HepG2 (cell line): ENCODE results near the gene CERS4. TPM values are rescaled to one million over a fixed set of nuclear protein-coding genes. Genes with fewer than 3 reads are reported as not detected.
"Not testable (repeated sequence)": the region's sequence is repeated elsewhere in the genome, so short reads cannot be mapped to it uniquely, and the experiment has no call there.

Experiments used
- ATAC-seq: fragments of 200-7000 bp; cut with Tn5 transposase; 3 replicates; pipeline ENCODE4 v1.9.1; 2020; ENCODE audit warnings: mild to moderate bottlenecking, moderate library complexity
- BruUV-seq: library from RNA; stranded (reverse); fragments of 400-500 nt; replicated peaks from 2 replicates; lab custom pipeline; 2021; lab: Mats Ljungman, UMichigan
- CTCF ChIA-PET: fragments of 300-600 bp; formaldehyde crosslinking; extraction: SDS; loops from one replicate; lab custom pipeline; 2021; ENCODE audit warnings: low total read pairs, inconsistent platforms, low intra/inter-chr PET ratio; lab: Yijun Ruan, JAX
- POLR2A ChIA-PET: fragments of 350-600 bp; sonication (Branson Sonifier 250); formaldehyde crosslinking; loops from one replicate; lab custom pipeline; 2020; ENCODE audit warnings: antibody characterized with exemption, inconsistent platforms; lab: Yijun Ruan, JAX
- DNase-seq: peaks from one replicate; pipeline ENCODE4 v3.0.0-alpha.2; 2015; ENCODE audit warnings: low spot score
- FAIRE-seq: peaks from 3 replicates; lab custom pipeline; 2011; peaks lifted over from hg19 to GRCh38; lab: Jason Lieb, UNC
- H2AFZ ChIP-seq: one replicate; pipeline ENCODE4 v1.6.1; 2011; ENCODE audit warnings: low read length, inconsistent platforms
- H3K27ac ChIP-seq: fragments of 300-600 bp; 3 replicates; pipeline ENCODE4 v1.8.0; 2011; ENCODE audit warnings: mixed run types, mild to moderate bottlenecking, mixed read lengths, low read length, inconsistent platforms; ENCODE audit not compliant: insufficient read depth; ENCODE audit errors: extremely low read length
- H3K27me3 ChIP-seq, 2 experiments: fragments of 200-600 bp in 1 of 2; 2 replicates in 1 of 2; 3 replicates in 1 of 2; pipeline versions ENCODE4 v1.6.0 to v1.8.0; 2011; ENCODE audit warnings: low read length in 2 of 2, mild to moderate bottlenecking in 2 of 2, moderate library complexity in 2 of 2, inconsistent platforms in 1 of 2; ENCODE audit not compliant: insufficient read depth in 2 of 2, control insufficient read depth in 1 of 2
- H3K36me3 ChIP-seq, 2 experiments: fragments of 200-600 bp in 1 of 2; replicated peaks in 1 of 2; 2 replicates in 1 of 2; 3 replicates in 1 of 2; pipeline versions ENCODE4 v1.5.1 to v1.8.0; 2011; ENCODE audit warnings: low read length in 2 of 2, inconsistent platforms in 1 of 2; ENCODE audit not compliant: insufficient read depth in 2 of 2, control insufficient read depth in 1 of 2
- H3K4me1 ChIP-seq: 2 replicates; pipeline ENCODE4 v1.5.1; 2012; ENCODE audit warnings: low read length, inconsistent platforms; ENCODE audit not compliant: insufficient read depth
- H3K4me2 ChIP-seq: 2 replicates; pipeline ENCODE4 v1.6.0; 2011; ENCODE audit warnings: low read depth, low read length, inconsistent platforms
- H3K4me3 ChIP-seq, 3 experiments: fragments of 200-600 bp in 1 of 3; sonication (generic), shearing (Covaris generic) in 1 of 3; replicated peaks in 1 of 3; 2 replicates each; pipeline ENCODE4 v1.5.1; 2011 to 2016; ENCODE audit warnings: low read length in 3 of 3, inconsistent platforms in 2 of 3, low read depth in 2 of 3, mild to moderate bottlenecking in 2 of 3, control low read depth in 1 of 3, mixed read lengths in 1 of 3; ENCODE audit not compliant: insufficient read depth in 1 of 3
- H3K79me2 ChIP-seq: one replicate; pipeline ENCODE4 v1.6.1; 2011; ENCODE audit warnings: low read length, inconsistent platforms; ENCODE audit not compliant: insufficient read depth
- H3K9ac ChIP-seq: 2 replicates; pipeline ENCODE4 v1.6.0; 2011; ENCODE audit warnings: mild to moderate bottlenecking, low read depth, low read length, inconsistent platforms; ENCODE audit not compliant: insufficient read depth
- H3K9me3 ChIP-seq: 2 replicates; pipeline ENCODE4 v1.5.1; 2012; ENCODE audit warnings: mild to moderate bottlenecking, low read length
- H4K20me1 ChIP-seq: 2 replicates; pipeline ENCODE4 v1.6.0; 2011; ENCODE audit warnings: inconsistent platforms, mild to moderate bottlenecking, low read length, moderate library complexity; ENCODE audit not compliant: insufficient read depth
- HMG20A ChIP-seq: IDR thresholded peaks from 2 replicates; pipeline ENCODE4 v1.6.1; 2016; ENCODE audit warnings: borderline replicate concordance
- KLF9 ChIP-seq: IDR thresholded peaks from 2 replicates; pipeline ENCODE4 v1.6.1; 2016; ENCODE audit warnings: low read depth
- SIX1 ChIP-seq: sonication (generic); formaldehyde crosslinking; IDR thresholded peaks from 2 replicates; pipeline ENCODE4 v1.4.0; 2020; ENCODE audit warnings: missing genetic modification reagents, borderline replicate concordance
- ZFP36L2 ChIP-seq: sonication (generic); formaldehyde crosslinking; IDR thresholded peaks from 2 replicates; pipeline ENCODE4 v1.4.0; 2020; ENCODE audit warnings: missing genetic modification reagents
- ZKSCAN1 ChIP-seq: fragments of 150-350 bp; IDR thresholded peaks from 2 replicates; pipeline ENCODE4 v1.6.1; 2014; ENCODE audit warnings: low read length
- ZMYM2 ChIP-seq: sonication (generic); formaldehyde crosslinking; IDR thresholded peaks from 2 replicates; pipeline ENCODE4 v1.8.0; 2022; ENCODE audit warnings: mild to moderate bottlenecking, missing genetic modification reagents
- WGBS: methylation state at CpG from one replicate; pipeline ENCODE4 v1.1.6; 2017; ENCODE audit warnings: low lambda C conversion rate; 5-methylcytosine and 5-hydroxymethylcytosine counted together
- in situ Hi-C: cut with HindIII; loops from 2 replicates; pipeline ENCODE4 v1.10.0; 2017; ENCODE audit warnings: low pct_unique_long_range_greater_than_20kb; ENCODE audit not compliant: extremely low pct_ligation_motif_present
- intact Hi-C: fragments of 100-400 bp; cut with micrococcal nuclease; formaldehyde crosslinking; loops from one replicate; pipeline ENCODE4 v1.10.0; 2022; ENCODE audit not compliant: unreplicated experiment
- polyA plus RNA-seq, 8 experiments: library from polyadenylated mRNA; depleted of rRNA in 3 of 8; stranded (reverse) in 7 of 8; unstranded in 1 of 8; fragments of >200 nt; fragmentation: Illumina TruSeq in 4 of 8; extraction: Trizol in 4 of 8; gene quantifications; 2 replicates each; pipeline versions ENCODE4 v1.2.1 to v1.2.3, GENCODE V29; 2011 to 2016; ENCODE audit warnings: low read depth in 4 of 8, missing spikeins in 1 of 8, mixed read lengths in 1 of 8; ENCODE audit not compliant: insufficient read depth in 1 of 8
- total RNA-seq, 5 experiments: library from RNA; depleted of rRNA; stranded (reverse); fragments of >200 nt; fragmentation: Illumina TruSeq; extraction: Trizol; gene quantifications; 2 replicates each; pipeline ENCODE4 v1.2.3, GENCODE V29; 2016; ENCODE audit warnings: low read depth in 1 of 5
- TF ChIP-seq, protein P1 (sequence below): sonication (generic); formaldehyde crosslinking; IDR thresholded peaks from 2 replicates; pipeline ENCODE4 v1.5.1; 2020; ENCODE audit warnings: missing genetic modification reagents, mild to moderate bottlenecking, borderline replicate concordance

The CERS4 gene
- total and polyA plus RNA-seq, 2 of the 13 experiments (the other 11 are each of a cell fraction or from before 2014, with no cell fraction given), result 74.7 to 83.5 TPM

DNA sequence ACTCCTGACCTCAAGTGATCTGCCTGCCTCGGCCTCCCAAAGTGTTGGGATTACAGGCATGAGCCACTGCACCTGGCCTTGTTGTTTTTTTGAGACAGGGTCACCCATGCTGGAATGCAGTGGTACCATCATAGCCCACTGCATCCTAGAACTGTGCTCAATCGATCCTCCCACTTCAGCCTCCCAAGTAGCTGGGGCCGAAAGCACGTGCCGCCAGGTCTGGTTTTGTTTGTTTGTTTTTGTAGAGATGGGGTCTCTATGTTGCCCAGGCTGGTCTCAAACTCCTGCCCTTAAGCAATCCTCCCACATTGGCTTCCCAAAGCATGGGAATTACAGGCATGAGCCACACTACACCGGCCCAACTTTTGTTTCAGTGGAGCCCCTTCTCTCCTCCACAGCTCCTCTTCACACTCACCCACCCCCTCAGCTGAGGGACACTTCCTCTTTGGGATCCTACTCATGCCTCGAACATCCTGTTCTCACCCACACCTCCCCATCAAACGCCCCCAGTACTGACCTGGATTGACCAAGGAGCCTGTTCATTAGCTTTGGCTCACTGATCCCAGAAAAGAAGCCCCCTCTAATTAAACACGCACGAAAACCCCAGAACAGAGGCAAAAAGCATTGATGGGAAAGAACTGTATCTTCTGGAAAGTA, 12.8 kb upstream of the CERS4 start:
- ChIA-PET POLR2A (no interaction called here), CTCF (no interaction called here)
- H3K79me2 ChIP-seq, result no peaks in the 10 kb centered on the region
- in situ Hi-C loops, result no loop called here
- ATAC-seq, result no peak
- intact Hi-C loops, result no loop called here
- no TSS peak for BruUV-seq
- no peak overlapping the region for H3K27ac ChIP-seq
- no peaks in the 10 kb centered on the region for H3K36me3 ChIP-seq
- H2AFZ ChIP-seq, result no peak overlapping the region
- H3K9ac ChIP-seq, result no peak overlapping the region
- H3K4me2 ChIP-seq, result no peak overlapping the region
- H3K9me3 ChIP-seq, result no peaks in the 10 kb centered on the region
- no peak overlapping the region for H3K4me3 ChIP-seq
- no peaks in the 10 kb centered on the region for H4K20me1 ChIP-seq
- no peak for FAIRE-seq
- H3K27me3 ChIP-seq, result 0 out of 5 replicates have a peak, but pooled peaks cover 0 to 3% of the 10 kb centered on the region in 2 experiments
- H3K4me1 ChIP-seq, result peaks cover 31% of the 10 kb centered on the region
- 26% methylated on average over 10 of the region's 10 CpGs for WGBS
- DNase-seq, result no peak
- TF ChIP-seq KLF9 (CRISPR knock-in tag), result no peak
- no peak for TF ChIP-seq HMG20A (CRISPR knock-in tag)
- TF ChIP-seq ZKSCAN1, result no peak
- TF ChIP-seq SIX1, result no peak
- TF ChIP-seq ZMYM2 (CRISPR knock-in tag), result no peak
- no peak for TF ChIP-seq ZFP36L2
- TF ChIP-seq, protein P1, sequence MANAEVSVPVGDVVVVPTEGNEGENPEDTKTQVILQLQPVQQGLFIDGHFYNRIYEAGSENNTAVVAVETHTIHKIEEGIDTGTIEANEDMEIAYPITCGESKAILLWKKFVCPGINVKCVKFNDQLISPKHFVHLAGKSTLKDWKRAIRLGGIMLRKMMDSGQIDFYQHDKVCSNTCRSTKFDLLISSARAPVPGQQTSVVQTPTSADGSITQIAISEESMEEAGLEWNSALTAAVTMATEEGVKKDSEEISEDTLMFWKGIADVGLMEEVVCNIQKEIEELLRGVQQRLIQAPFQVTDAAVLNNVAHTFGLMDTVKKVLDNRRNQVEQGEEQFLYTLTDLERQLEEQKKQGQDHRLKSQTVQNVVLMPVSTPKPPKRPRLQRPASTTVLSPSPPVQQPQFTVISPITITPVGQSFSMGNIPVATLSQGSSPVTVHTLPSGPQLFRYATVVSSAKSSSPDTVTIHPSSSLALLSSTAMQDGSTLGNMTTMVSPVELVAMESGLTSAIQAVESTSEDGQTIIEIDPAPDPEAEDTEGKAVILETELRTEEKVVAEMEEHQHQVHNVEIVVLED (CRISPR knock-in tag), result no peak
- TF ChIP-seq, all 625 proteins: peak for 0

DNA sequence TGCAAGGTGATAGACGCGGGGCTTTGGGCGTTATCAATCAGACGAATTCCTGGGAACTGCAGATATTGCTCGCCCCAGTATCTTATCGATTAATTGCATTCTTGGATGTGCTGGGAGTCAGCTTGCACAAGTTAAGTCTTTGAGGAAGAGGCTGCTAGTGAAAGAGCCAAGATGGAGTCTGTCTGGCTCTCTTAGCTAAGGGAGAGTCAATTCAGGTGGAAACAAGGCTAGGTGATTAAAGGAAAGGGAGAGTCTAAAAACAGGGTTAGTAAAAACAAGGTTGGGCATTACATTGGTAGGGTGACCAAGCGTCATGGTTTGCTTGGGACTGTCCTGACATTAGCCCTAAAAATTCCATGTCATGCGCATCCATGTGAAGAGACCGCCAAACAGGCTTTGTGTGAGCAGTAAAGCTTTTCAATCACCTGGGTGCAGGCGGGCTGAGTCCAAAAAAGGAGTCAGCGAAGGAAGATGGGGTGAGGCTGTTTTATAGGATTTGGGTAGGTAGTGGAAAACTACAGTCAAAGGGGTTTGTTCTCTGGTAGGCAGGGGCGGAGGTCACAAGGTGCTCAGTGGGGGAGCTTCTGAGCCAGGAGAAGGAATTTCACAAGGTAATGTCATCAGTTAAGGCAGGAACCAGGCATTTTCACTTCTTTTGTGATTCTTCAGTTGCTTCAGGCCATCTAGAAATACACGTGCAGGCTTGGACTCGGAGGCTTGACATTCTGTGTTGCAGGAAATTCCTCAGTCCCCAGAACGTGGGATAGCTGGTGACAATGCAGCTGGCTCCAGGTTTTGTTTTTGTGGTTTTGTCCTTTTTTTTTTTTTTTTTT, 5.7 kb upstream of the CERS4 start:
- H3K36me3 ChIP-seq, H2AFZ ChIP-seq, intact Hi-C loops, H3K9me3 ChIP-seq, H4K20me1 ChIP-seq, H3K27me3 ChIP-seq, H3K9ac ChIP-seq, H3K79me2 ChIP-seq, CTCF ChIA-PET, FAIRE-seq, H3K4me3 ChIP-seq, ATAC-seq, H3K4me2 ChIP-seq, in situ Hi-C loops, BruUV-seq, DNase-seq, H3K27ac ChIP-seq, POLR2A ChIA-PET: not testable (repeated sequence)
- 56% methylated on average over 15 of the region's 15 CpGs for WGBS
- peaks cover 48% of the 10 kb centered on the region for H3K4me1 ChIP-seq
